Stimulated activated CD4-positive, alpha-beta T cell treated with anti-CD3 and anti-CD28 coated beads, Interleukin-4, amount 100 ng/mL, for 1 hour (primary cell): ENCODE measurements around the gene BBOF1.

Source experiments
- DNase-seq: peaks from one replicate; pipeline ENCODE4 v3.0.0-alpha.2; 2020

The BBOF1 gene

GRCh38 chr14:74029136-74029535 lies 10.0 kb downstream of the BBOF1 start:
- DNase-seq: no peak

- DNase-seq: no peak
Measured at GRCh38 chr14:74034572-74034971, 15.4 kb downstream of the BBOF1 start.

GRCh38 chr14:74035556-74035955 lies 16.4 kb downstream of the BBOF1 start:
- no peak for DNase-seq

- DNase-seq: no peak
Measured at GRCh38 chr14:74038020-74038859, 19.1 kb downstream of the BBOF1 start.

- DNase-seq: no peak
Measured at GRCh38 chr14:74042296-74042695, 23.1 kb downstream of the BBOF1 start.

GRCh38 chr14:74045522-74045921 lies 26.4 kb downstream of the BBOF1 start:
- no peak for DNase-seq

- DNase-seq: no peak
Measured at GRCh38 chr14:74048281-74048680, 29.1 kb downstream of the BBOF1 start.

GRCh38 chr14:74049876-74050495 lies 30.8 kb downstream of the BBOF1 start:
- no peak for DNase-seq

- DNase-seq: no peak
Measured at GRCh38 chr14:74062809-74063150, 43.6 kb downstream of the BBOF1 start.

- DNase-seq: no peak
Measured at GRCh38 chr14:74064426-74064825, 45.3 kb downstream of the BBOF1 start.

GRCh38 chr14:74064883-74065282 lies 45.7 kb downstream of the BBOF1 start:
- DNase-seq: no peak

- no peak for DNase-seq
Measured at GRCh38 chr14:74065746-74066575, 46.8 kb downstream of the BBOF1 start.

- DNase-seq: no peak
Measured at GRCh38 chr14:74077401-74077800, 58.3 kb downstream of the BBOF1 start.

- DNase-seq: no peak
Measured at GRCh38 chr14:74080820-74081460, 61.8 kb downstream of the BBOF1 start.

GRCh38 chr14:74081491-74081890 lies 62.3 kb downstream of the BBOF1 start:
- no peak for DNase-seq

- DNase-seq: no peak
Measured at GRCh38 chr14:74083161-74083560, 64.0 kb downstream of the BBOF1 start.

GRCh38 chr14:74083784-74084276 lies 64.7 kb downstream of the BBOF1 start:
- peak; percentile 2 for DNase-seq

GRCh38 chr14:74084277-74085046 lies 65.3 kb downstream of the BBOF1 start, which contains the start of the genes ALDH6A1 and LIN52:
TSS of gene ALDH6A1 (minus strand) at chr14:74084453. CDS start at chr14:74084394, 59 bp downstream.
TSS of gene LIN52 (plus strand) at chr14:74084956. CDS start at chr14:74084975, 19 bp downstream.
- peak; percentile 100 for DNase-seq

GRCh38 chr14:74085047-74085637 lies 66.0 kb downstream of the BBOF1 start:
- DNase-seq: no peak

GRCh38 chr14:74085828-74086227 lies 66.7 kb downstream of the BBOF1 start:
- DNase-seq: no peak

- no peak for DNase-seq
Measured at GRCh38 chr14:74089251-74090020, 70.3 kb downstream of the BBOF1 start.
